SU-DHL-6 (cell line): ENCODE results near the gene ZNF501.

Experiments used
- H2AFZ ChIP-seq: fragments of 200-600 bp; sonication (generic); 2 replicates; pipeline ENCODE4 v1.6.1; 2014; ENCODE audit warnings: low read depth, mild to moderate bottlenecking, moderate library complexity, mixed read lengths, antibody characterized with exemption, low read length; ENCODE audit not compliant: severe bottlenecking
- H3F3A ChIP-seq: fragments of 200-600 bp; shearing (Covaris generic); 2 replicates; pipeline ENCODE4 v1.6.0; 2016; ENCODE audit warnings: antibody characterized with exemption, mild to moderate bottlenecking; ENCODE audit not compliant: insufficient read depth
- H3K27ac ChIP-seq: fragments of 200-600 bp; sonication (generic); 2 replicates; pipeline ENCODE4 v1.5.1; 2016; ENCODE audit warnings: low read depth, mild to moderate bottlenecking, low read length, moderate library complexity, mixed read lengths
- H3K27me3 ChIP-seq: fragments of 200-600 bp; sonication (generic), shearing (Covaris generic); 2 replicates; pipeline ENCODE4 v1.6.0; 2014; ENCODE audit warnings: mild to moderate bottlenecking, low read length
- H3K36me3 ChIP-seq: fragments of 200-600 bp; sonication (generic); 2 replicates; pipeline ENCODE4 v1.6.1; 2014; ENCODE audit warnings: mild to moderate bottlenecking, low read length, mixed read lengths
- H3K4me2 ChIP-seq: fragments of 300-600, 200-600 bp; shearing (Covaris generic), sonication (generic); 2 replicates; pipeline ENCODE4 v1.6.0; 2014; ENCODE audit warnings: low read length, low read depth, mild to moderate bottlenecking; ENCODE audit not compliant: poor library complexity, severe bottlenecking
- H3K4me3 ChIP-seq: fragments of 200-600 bp; sonication (generic); 2 replicates; pipeline ENCODE4 v1.5.1; 2014; ENCODE audit warnings: antibody characterized with exemption, low read length, mild to moderate bottlenecking, mixed read lengths; ENCODE audit not compliant: insufficient read depth, poor library complexity, severe bottlenecking
- H3K79me2 ChIP-seq: fragments of 200-600 bp; sonication (generic); 2 replicates; pipeline ENCODE4 v1.6.1; 2014; ENCODE audit warnings: mild to moderate bottlenecking, low read length, moderate library complexity; ENCODE audit not compliant: insufficient read depth
- H3K9ac ChIP-seq: fragments of 200-600 bp; sonication (generic); 2 replicates; pipeline ENCODE4 v1.7.0; 2014; ENCODE audit warnings: mild to moderate bottlenecking, low read length
- H3K9me2 ChIP-seq: fragments of 200-600 bp; sonication (generic); replicated peaks from 2 replicates; pipeline ENCODE4 v1.6.1; 2014; ENCODE audit warnings: low read length; ENCODE audit not compliant: insufficient read depth
- H3K9me3 ChIP-seq: fragments of 200-600 bp; sonication (generic); 2 replicates; pipeline ENCODE4 v1.6.1; 2014; ENCODE audit warnings: low read length, mixed read lengths; ENCODE audit not compliant: insufficient read depth
- H4K20me1 ChIP-seq: fragments of 200-600 bp; sonication (generic); 2 replicates; pipeline ENCODE4 v1.6.1; 2014; ENCODE audit warnings: low read depth, mild to moderate bottlenecking, antibody characterized with exemption, low read length, moderate library complexity, mixed read lengths
- CTCF ChIP-seq: fragments of 200-600 bp; sonication (generic); IDR thresholded peaks from one replicate; pipeline ENCODE4 v1.5.1; 2017; ENCODE audit warnings: antibody characterized with exemption, mild to moderate bottlenecking, low read length, moderate library complexity; ENCODE audit not compliant: insufficient read depth, poor library complexity, severe bottlenecking
- EZH2phosphoT487 ChIP-seq: fragments of 200-600 bp; sonication (generic), shearing (Covaris generic); conservative IDR thresholded peaks from 2 replicates; pipeline ENCODE4 v1.6.1; 2018; ENCODE audit warnings: mild to moderate bottlenecking, antibody characterized with exemption, low read length, moderate library complexity, mixed read lengths

ZNF501 gene

GRCh38 chr3:44729384-44729910 is at the start of gene ZNF501:
Gene ZNF501, plus strand, starts transcription at chr3:44729635. Its CDS starts 4,787 bp downstream, at chr3:44734422.
- Histone ChIP-seq H3K9me3 (peaks cover 26% of the 10 kb centered on the region; the same call in 1 of the 2 replicates), H3K36me3 (peaks cover 32% of the 10 kb centered on the region), H4K20me1 (no peaks in the 10 kb centered on the region), H3F3A (no peaks in the 10 kb centered on the region), H3K9ac (peak within 1 kb of the TSS; percentile 58), H3K27me3 (no peaks in the 10 kb centered on the region), H3K79me2 (no peaks in the 10 kb centered on the region), H3K27ac (no peak within 1 kb of the TSS), H3K9me2 (no peaks in the 10 kb centered on the region), H3K4me3 (peak within 1 kb of the TSS; percentile 56), H2AFZ (peak within 1 kb of the TSS; percentile 68), H3K4me2 (peak within 1 kb of the TSS; percentile 72)
- TF ChIP-seq CTCF = no peak

GRCh38 chr3:44680921-44681455 is 48.4 kb upstream of the ZNF501 start:
- Histone ChIP-seq H3K27ac (no peak overlapping the region), H2AFZ (no peak overlapping the region), H3K9me3 (no peaks in the 10 kb centered on the region), H3K9ac (no peak overlapping the region), H3K27me3 (no peaks in the 10 kb centered on the region), H3K79me2 (no peaks in the 10 kb centered on the region), H4K20me1 (no peaks in the 10 kb centered on the region), H3K9me2 (no peaks in the 10 kb centered on the region), H3K36me3 (no peaks in the 10 kb centered on the region), H3K4me2 (no peak overlapping the region), H3K4me3 (no peak overlapping the region), H3F3A (no peaks in the 10 kb centered on the region)
- TF ChIP-seq EZH2phosphoT487 = no peak
- TF ChIP-seq CTCF = no peak

- TF ChIP-seq EZH2phosphoT487 = no peak
- no peak for TF ChIP-seq CTCF
- H3K4me3 ChIP-seq = no peak overlapping the region
- H2AFZ ChIP-seq = no peak overlapping the region
- no peaks in the 10 kb centered on the region for H3K27me3 ChIP-seq
- H4K20me1 ChIP-seq = no peaks in the 10 kb centered on the region
- no peak overlapping the region for H3K27ac ChIP-seq
- H3K9ac ChIP-seq = no peak overlapping the region
- no peaks in the 10 kb centered on the region for H3K9me2 ChIP-seq
- H3K9me3 ChIP-seq = no peaks in the 10 kb centered on the region
- H3K4me2 ChIP-seq = no peak overlapping the region
- no peaks in the 10 kb centered on the region for H3F3A ChIP-seq
- no peaks in the 10 kb centered on the region for H3K36me3 ChIP-seq
- H3K79me2 ChIP-seq = no peaks in the 10 kb centered on the region
Measured at GRCh38 chr3:44682182-44682896, 47.1 kb upstream of the ZNF501 start.
